PFSK-1 (cell line): ENCODE data around the gene SKIL.

ENCODE experiments used
- FOXP2 ChIP-seq: optimal IDR thresholded peaks from 2 replicates; pipeline ENCODE3; 2011; ENCODE audit warnings: borderline replicate concordance, control low read depth, inconsistent platforms; ENCODE audit not compliant: insufficient read depth; ENCODE audit errors: extremely low read length, extremely low read depth
- POLR2AphosphoS5 ChIP-seq: IDR thresholded peaks from 2 replicates; pipeline ENCODE4 v1.6.1; 2012; ENCODE audit warnings: low read depth, mild to moderate bottlenecking, control low read depth, low read length, moderate library complexity
- REST ChIP-seq, 2 experiments: IDR thresholded peaks; 2 replicates each; pipeline versions ENCODE4 v1.6.1 to v1.8.0; 2011 to 2012; ENCODE audit warnings: low read depth in 2 of 2, low read length in 2 of 2, control low read depth in 1 of 2, inconsistent platforms in 1 of 2, mild to moderate bottlenecking in 1 of 2, moderate library complexity in 1 of 2; ENCODE audit not compliant: insufficient read depth in 1 of 2
- SIN3A ChIP-seq: IDR thresholded peaks from 2 replicates; pipeline ENCODE4 v1.6.1; 2012; ENCODE audit warnings: mild to moderate bottlenecking, low read length, moderate library complexity, borderline replicate concordance; ENCODE audit not compliant: insufficient read depth
- TAF1 ChIP-seq: IDR thresholded peaks from 2 replicates; pipeline ENCODE4 v1.6.1; 2012; ENCODE audit warnings: low read length, control low read depth, borderline replicate concordance; ENCODE audit not compliant: insufficient read depth

The SKIL gene

GRCh38 chr3:170432416-170432815 is 74.9 kb downstream of the SKIL start:
- TF ChIP-seq REST (IDR thresholded peaks at IDR 0.05; ENCODE audit: insufficient read depth in 1 of 2, low read depth in 2 of 2, low read length in 2 of 2): no peak
- no peak for TF ChIP-seq TAF1
- no peak for TF ChIP-seq POLR2AphosphoS5
- TF ChIP-seq FOXP2: no peak
- no peak for TF ChIP-seq SIN3A

GRCh38 chr3:170436697-170437096 is 79.2 kb downstream of the SKIL start:
- TF ChIP-seq SIN3A (no peak), POLR2AphosphoS5 (no peak), FOXP2 (no peak), TAF1 (no peak), REST (IDR thresholded peaks at IDR 0.05; ENCODE audit: insufficient read depth in 1 of 2, low read depth in 2 of 2, low read length in 2 of 2) (no peak)

GRCh38 chr3:170437176-170437575 is 79.7 kb downstream of the SKIL start:
- TF ChIP-seq REST (IDR thresholded peaks at IDR 0.05; ENCODE audit: insufficient read depth in 1 of 2, low read depth in 2 of 2, low read length in 2 of 2) (no peak), POLR2AphosphoS5 (no peak), FOXP2 (no peak), TAF1 (no peak), SIN3A (no peak)

- TF ChIP-seq TAF1: no peak
- no peak for TF ChIP-seq POLR2AphosphoS5
- TF ChIP-seq SIN3A: no peak
- TF ChIP-seq FOXP2: no peak
- no peak for TF ChIP-seq REST (IDR thresholded peaks at IDR 0.05; ENCODE audit: insufficient read depth in 1 of 2, low read depth in 2 of 2, low read length in 2 of 2)
Observed at GRCh38 chr3:170437696-170438407, 80.3 kb downstream of the SKIL start.

- TF ChIP-seq REST (IDR thresholded peaks at IDR 0.05; ENCODE audit: insufficient read depth in 1 of 2, low read depth in 2 of 2, low read length in 2 of 2): no peak
- TF ChIP-seq POLR2AphosphoS5: no peak
- TF ChIP-seq FOXP2: no peak
- no peak for TF ChIP-seq SIN3A
- no peak for TF ChIP-seq TAF1
Observed at GRCh38 chr3:170438836-170439235, 81.3 kb downstream of the SKIL start.
